Islet precursor cell (in vitro differentiated cells): ENCODE results near the gene IL1RN.
A peak's percentile ranks its signal among the peaks of the same experiment; 100 is the strongest.

Experiments used
- DNase-seq: peaks from one replicate; pipeline ENCODE4 v3.0.0-alpha.2; 2018

The IL1RN gene

GRCh38 chr2:113157118-113157896 lies 29.9 kb downstream of the IL1RN start:
- peak; percentile 89 for DNase-seq

GRCh38 chr2:113157897-113158753 lies 30.7 kb downstream of the IL1RN start:
- DNase-seq, result no peak

DNA sequence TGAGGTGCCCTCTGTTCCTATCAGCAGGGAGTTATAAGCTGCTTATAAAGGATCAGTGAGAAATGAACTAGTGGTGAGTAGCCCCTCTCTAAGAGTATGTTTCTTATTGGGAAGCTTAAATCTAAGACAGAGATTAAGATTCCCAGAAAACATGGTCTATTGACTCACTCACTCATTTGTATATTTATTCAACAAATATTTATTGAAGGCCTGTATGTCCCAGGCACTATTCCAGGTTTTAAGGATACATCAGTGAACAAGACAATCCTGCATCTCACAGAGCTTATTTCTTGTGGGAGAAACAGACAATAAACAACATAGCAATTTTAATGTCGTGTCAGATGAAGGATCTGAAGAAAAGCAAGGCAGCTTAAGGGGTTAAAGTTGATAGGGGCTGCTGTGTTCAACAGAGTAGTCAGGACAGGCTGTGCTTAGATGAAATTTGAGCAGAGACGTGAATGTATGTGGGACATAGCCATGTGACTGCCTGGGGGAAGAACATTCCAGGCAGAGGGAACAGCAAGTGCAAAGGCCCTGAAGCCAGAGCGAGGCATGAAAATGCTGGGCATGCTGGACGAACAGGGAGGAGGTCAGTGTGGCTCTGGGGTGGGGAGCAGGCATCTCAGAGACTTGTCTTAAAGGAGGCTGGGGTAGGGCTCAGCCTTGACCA lies 31.6 kb downstream of the IL1RN start:
- no peak for DNase-seq

GRCh38 chr2:113160248-113160647 lies 32.9 kb downstream of the IL1RN start:
- no peak for DNase-seq

DNA sequence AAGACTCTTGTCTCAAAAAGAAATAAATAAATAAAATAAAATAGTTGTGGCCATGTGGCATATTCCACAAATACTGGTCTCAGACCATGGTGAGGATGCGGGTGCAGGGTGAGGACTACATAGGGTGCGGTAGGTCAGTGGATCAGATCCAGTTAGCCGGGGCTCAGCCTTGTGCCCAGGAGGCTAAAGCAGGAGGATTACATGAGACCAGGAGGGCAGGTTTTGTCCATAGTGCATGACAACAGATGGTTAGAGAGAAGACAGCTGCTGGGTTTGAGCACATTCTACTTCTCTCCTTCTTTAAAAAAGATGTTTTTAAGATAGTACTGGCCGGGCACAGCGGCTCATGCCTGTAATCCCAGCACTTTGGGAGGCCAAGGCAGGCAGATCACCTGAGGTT lies 33.6 kb downstream of the IL1RN start:
- no peak for DNase-seq

- DNase-seq, result no peak
These were observed 34.8 kb downstream of the IL1RN start for GRCh38 chr2:113162173-113162572.

GRCh38 chr2:113162869-113163268 lies 35.5 kb downstream of the IL1RN start:
- no peak for DNase-seq

DNA sequence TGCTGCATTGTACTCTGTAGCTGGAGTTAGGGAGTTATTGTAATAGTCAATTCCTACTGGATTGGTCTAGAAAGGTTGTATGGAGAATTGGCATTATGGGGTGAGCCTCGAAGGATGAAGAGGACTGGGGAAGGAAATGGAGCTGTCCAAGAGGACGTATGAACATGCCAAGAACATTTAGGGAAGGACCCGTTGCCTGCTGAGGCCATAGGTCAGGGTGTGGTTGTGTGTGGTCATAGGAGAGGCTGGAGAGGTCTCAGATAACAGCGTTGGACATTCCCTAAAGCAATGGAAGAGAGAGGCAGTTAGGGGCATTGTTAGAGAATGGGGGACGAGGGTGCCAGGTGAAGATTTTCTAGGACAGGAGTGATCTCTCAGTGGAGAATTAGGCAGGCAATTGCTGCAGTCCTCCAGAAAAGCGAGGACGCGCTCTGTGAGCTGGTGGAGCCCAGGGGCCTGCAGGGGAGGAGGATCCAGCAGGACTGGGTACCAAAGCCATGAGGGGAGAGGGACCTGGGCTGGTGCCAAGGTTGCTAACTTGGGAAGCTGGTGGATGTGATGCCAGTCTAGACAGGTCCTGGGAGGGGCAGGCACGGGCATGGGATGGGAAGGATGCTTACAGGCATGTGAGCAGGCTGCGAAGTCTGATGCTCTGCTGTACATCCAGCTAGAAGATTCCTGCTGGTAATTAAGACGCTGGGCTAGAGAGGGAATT lies 37.0 kb downstream of the IL1RN start:
- no peak for DNase-seq

DNA sequence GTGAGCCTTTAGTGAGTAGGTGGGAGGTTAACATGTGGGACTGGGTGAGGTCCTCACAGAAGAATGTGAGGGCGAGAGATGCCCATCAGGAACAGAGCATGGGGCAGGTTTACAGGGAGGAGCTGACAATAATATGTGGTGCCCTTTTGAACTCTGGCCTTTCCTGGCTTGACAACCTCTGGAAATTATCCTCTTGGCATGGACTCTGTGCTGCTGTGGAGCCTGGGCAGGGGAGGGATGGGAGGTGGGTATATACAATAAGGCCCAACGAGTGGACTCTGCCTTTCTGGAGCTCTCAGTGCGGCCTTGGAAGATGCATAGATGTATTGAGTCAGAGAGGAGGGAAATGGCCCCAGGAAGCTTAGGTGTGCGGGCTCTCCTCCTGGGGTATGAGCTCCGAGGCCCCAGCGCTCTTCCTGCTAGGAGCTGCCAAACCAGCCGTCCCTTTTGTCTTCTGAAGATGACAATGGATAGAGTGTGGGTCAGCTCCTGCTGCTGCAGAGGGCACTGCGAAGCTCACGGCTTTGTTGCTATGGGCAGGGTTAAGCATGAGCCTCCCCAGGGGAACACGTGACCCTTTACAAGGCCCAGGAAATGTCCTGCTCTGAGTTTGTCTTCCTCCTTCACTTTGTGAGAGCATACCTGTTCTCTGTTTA lies 37.7 kb downstream of the IL1RN start:
- DNase-seq, result no peak

- DNase-seq, result no peak
These were observed 38.8 kb downstream of the IL1RN start for GRCh38 chr2:113166187-113166645.

DNA sequence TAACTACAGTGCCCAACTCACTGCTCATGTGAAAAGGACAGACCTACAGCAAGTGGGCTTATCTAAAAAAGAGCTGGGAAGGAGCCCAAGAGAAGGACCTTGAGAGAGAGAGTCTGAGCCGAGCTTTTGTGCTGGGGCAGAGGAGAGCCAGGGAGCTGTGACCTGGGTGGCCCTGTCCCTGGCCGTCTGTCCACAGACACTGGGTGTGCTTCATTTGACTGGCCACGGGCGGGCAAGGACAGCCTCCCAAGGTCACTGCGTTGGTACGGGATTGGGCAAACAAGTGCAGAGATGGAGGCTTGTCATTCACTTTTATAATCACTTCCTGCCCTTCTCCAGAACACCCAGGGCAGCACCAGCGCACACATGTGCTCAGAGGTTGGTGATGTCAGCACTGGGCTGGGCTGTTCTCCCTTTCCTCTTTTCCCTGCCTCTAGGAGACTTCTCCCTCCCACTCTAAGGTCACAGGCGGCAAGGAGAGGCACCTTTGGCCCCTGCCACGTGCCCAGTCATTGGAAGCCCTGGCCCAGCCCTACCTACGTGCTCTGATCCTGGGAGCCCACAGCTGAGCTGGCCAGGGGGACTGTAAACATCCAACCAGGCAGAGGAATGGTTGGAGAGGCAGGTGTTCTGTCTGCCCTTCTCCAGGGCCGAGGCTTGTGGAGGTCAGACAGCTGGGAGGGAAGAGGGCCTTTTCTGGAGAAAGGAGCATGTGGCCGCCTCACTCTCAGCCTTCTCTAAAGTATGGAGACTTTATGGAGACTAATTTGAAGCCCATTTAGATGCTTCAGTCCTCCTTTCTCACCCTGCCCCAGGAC lies 39.9 kb downstream of the IL1RN start:
- no peak for DNase-seq

DNA sequence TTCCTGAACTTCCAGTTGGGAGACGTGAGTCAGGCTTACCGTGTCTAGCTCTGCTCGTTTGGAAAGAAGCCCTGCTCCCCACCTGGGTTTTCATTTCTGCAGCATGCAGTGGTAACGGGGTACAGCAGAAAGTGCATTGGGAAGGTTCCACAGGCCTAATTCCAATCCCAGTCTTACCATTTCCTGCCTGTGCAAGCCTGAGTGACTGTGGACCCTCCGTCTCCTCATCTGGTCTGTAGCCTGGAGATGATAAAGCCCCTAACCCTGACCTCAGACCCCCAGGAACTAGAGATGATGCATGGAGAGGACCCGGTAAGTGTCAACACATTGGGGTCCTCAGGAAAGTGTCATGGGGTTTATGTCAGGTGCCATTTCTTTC lies 40.6 kb downstream of the IL1RN start:
- no peak for DNase-seq

- DNase-seq, result no peak
These were observed 41.7 kb downstream of the IL1RN start for GRCh38 chr2:113169002-113169530.

GRCh38 chr2:113169586-113169985 lies 42.2 kb downstream of the IL1RN start:
- no peak for DNase-seq

DNA sequence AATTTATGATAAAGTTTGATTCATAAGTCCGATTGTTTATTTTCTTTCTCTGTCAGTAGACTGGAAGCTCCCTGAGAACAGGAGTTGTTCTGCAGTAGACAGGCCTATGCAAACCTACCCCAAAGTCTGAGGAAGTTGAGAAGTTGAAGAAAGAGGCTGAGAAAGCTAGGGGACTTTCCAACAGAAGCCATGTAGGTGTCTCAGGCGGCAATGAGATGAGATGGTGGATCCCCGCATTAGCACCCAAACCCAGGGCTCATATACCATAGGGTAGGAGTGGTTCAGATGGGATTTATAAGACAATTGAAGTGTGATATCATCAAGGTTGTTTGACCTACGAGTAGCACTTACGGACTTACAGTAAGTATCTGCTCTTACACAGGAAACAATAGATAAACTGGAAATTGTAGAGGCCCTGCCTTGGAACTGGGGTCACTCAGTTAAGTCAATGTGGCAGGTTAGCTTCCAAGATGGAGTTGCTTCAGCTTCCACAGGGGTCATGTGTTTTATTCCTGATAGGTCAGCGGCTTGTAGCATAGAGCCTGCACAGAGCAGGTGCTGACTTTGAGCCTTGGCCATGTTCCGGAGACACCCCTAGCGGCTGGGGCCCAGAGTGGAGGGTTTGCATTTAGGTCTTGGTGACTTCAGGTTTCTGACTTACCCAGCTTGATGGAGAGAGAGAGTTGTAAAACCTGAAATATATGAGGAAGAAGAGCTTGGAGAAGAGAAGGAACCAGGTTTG lies 44.1 kb downstream of the IL1RN start:
- DNase-seq, result peak; percentile 49

- DNase-seq, result no peak
These were observed 45.5 kb downstream of the IL1RN start for GRCh38 chr2:113172721-113173541.

DNA sequence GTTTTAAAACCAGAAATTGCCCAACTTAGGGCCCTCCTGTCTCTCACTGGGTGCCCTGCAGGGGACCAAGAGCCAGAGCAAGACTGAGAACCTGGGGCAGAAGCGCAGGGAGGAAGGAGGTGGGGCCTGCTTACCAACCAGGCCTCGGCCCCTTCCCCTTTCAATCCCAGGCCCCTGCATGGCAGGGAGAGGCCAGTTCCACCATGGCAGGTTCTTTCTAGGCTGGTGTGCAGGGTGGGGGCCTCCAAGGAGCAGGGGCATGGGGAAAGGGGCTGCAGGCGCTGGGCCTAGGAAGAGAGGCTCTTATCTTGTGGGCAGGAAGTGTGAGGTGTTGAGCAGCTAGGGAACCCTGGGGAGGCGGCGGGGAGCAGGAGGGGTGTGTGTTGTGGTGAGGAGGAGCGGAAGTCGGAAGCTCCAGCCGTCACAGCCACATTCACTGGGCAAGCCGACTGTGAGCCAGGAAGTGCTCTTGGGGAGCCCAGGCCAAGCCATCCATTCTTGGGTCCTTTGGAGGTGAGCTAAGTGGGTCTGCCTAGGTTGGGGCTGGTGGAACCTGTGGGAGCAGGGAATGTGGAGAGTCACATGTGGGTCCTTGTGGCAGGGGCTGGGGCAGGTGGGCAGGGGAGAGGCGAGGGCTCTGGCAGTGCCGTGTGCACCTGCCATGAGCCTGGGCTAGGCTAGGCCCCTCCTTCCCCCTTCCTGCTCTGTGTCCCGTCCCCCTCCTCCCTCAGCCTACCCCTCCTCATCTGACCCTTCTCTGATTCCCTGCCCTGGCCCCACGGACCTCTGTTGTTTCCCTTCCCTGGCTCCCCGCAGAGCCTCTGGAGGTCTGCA lies 46.4 kb downstream of the IL1RN start, which contains the start of gene PSD4:
PSD4 (plus strand) TSS at position 430 of the 834 bp plus-strand sequence. CDS start 8,486 bp downstream, outside the sequence.
- DNase-seq, result peak; percentile 50

DNA sequence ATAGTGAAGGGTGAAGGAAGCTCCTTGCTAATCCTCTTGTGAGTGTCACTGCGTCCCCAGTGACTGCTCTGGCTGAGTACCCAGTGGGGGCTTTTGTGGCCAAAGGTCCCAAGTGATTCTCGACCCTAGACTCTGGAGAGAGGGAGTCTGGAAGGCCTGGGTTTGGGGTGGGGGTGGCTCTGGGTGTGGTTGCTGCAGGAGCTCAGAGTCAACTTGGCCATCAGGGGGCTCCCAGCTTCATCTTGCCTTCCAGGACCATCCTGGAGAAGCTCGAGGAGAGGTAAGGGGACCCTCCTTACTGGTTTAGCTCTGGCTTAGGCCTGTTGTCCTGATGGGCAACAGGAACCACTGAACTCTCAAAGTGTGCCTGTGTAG lies 47.0 kb downstream of the IL1RN start:
- DNase-seq, result peak; percentile 40
